ENCODE data around the gene LYG2. TPM values are rescaled to one million over a fixed set of nuclear protein-coding genes. Genes with fewer than 3 reads are reported as not detected.
"Not testable (repeated sequence)": the region's sequence is repeated elsewhere in the genome, so short reads cannot be mapped to it uniquely, and the experiment has no call there.

Gene LYG2
- total RNA-seq, 1 experiment from 2014 or later, result not detected

GRCh38 chr2:99201959-99202678 is 53.3 kb downstream of the LYG2 start:
- DNase-seq (ENCODE audit: low read depth), result no peak

GRCh38 chr2:99200076-99200800 is 55.2 kb downstream of the LYG2 start:
- no peak for DNase-seq (ENCODE audit: low read depth)

GRCh38 chr2:99198103-99198841 is 57.2 kb downstream of the LYG2 start:
- DNase-seq (ENCODE audit: low read depth), result no peak

GRCh38 chr2:99192364-99192763 is 63.1 kb downstream of the LYG2 start:
- DNase-seq (ENCODE audit: low read depth), result not testable (repeated sequence)

Other genes with a start within 250 kb of the LYG2 start
- gene C2orf15, start 114.0 kb downstream of the LYG2 start, total RNA-seq (2014; rRNA removed; shearing (Covaris generic)), result 0.24 TPM in 1 of 2 replicates, not detected in the other
- gene TSGA10, start 100.7 kb downstream of the LYG2 start, total RNA-seq (2014; rRNA removed; shearing (Covaris generic)), result 2.8 and 3.6 TPM in 2 replicates
- gene LIPT1, start 100.7 kb downstream of the LYG2 start, total RNA-seq (2014; rRNA removed; shearing (Covaris generic)), result 8.3 and 8.4 TPM in 2 replicates
- gene MITD1, start 74.6 kb downstream of the LYG2 start, total RNA-seq (2014; rRNA removed; shearing (Covaris generic)), result 71.5 and 77.4 TPM in 2 replicates
- 68.3 and 71.3 TPM in 2 replicates for gene MRPL30, start 74.5 kb downstream of the LYG2 start, total RNA-seq (2014; rRNA removed; shearing (Covaris generic))
- gene LYG1, start 45.5 kb upstream of the LYG2 start, total RNA-seq (2014; rRNA removed; shearing (Covaris generic)), result 0.49 and 2.4 TPM in 2 replicates
- 146 and 151 TPM in 2 replicates for gene TXNDC9, start 80.7 kb upstream of the LYG2 start, total RNA-seq (2014; rRNA removed; shearing (Covaris generic))
- gene EIF5B, start 81.7 kb upstream of the LYG2 start, total RNA-seq (2014; rRNA removed; shearing (Covaris generic)), result 18.2 and 19.5 TPM in 2 replicates
- 13.7 and 18.0 TPM in 2 replicates for gene REV1, start 234.4 kb upstream of the LYG2 start, total RNA-seq (2014; rRNA removed; shearing (Covaris generic))

Data from RPMI7951 (cell line).